Right atrium auricular region (tissue), 2 donors: ENCODE results near the gene TENM3. TPM values are rescaled to one million over a fixed set of nuclear protein-coding genes. Genes with fewer than 3 reads are reported as not detected.

Experiments
- DNase-seq: peaks from one replicate; pipeline ENCODE4 v3.0.0-alpha.2; 2019; ENCODE audit warnings: low spot score
- H3K27ac ChIP-seq, 2 donors: fragments of 200-600 bp; sonication (generic); 1 replicate in 1 of 2; 2 replicates in 1 of 2; pipeline ENCODE4 v1.5.1; 2016 to 2019
- H3K27me3 ChIP-seq, 2 donors: fragments of 200-600 bp; sonication (generic); one replicate each; pipeline versions ENCODE4 v1.5.1 to v1.6.0; 2017 to 2019
- H3K36me3 ChIP-seq: fragments of 200-600 bp; sonication (generic); one replicate; pipeline ENCODE4 v1.5.1; 2016
- H3K4me1 ChIP-seq, 2 donors: fragments of 200-600 bp; sonication (generic); one replicate each; pipeline versions ENCODE4 v1.5.1 to v1.6.0; 2017 to 2019
- H3K4me3 ChIP-seq, 2 donors: fragments of 200-600 bp; sonication (generic); 1 replicate in 1 of 2; 2 replicates in 1 of 2; pipeline ENCODE4 v1.5.1; 2017 to 2019; ENCODE audit warnings: mild to moderate bottlenecking in 1 of 2, moderate library complexity in 1 of 2
- H3K9me3 ChIP-seq, 2 donors: fragments of 200-600 bp; sonication (generic); one replicate each; pipeline ENCODE4 v1.5.1; 2019
- CTCF ChIP-seq, 2 donors: fragments of 200-600 bp; sonication (generic); IDR thresholded peaks; one replicate each; pipeline ENCODE4 v1.5.1; 2019; ENCODE audit warnings: antibody characterized with exemption in 2 of 2
- total RNA-seq, 2 donors: library from RNA; depleted of rRNA; stranded (reverse); fragments of >200 nt; gene quantifications; one replicate each; pipeline ENCODE4 v1.1.0, GENCODE V29; 2016

Gene TENM3
- total RNA-seq, 2 donors from 2014 or later: 10.7 to 15.9 TPM

GRCh38 chr4:182521011-182521410 lies 277.8 kb downstream of the TENM3 start:
- H3K4me3 ChIP-seq: no peak overlapping the region
- no peaks in the 10 kb centered on the region for H3K27me3 ChIP-seq
- no peak for TF ChIP-seq CTCF (IDR thresholded peaks at IDR 0.05)
- no peak overlapping the region for H3K27ac ChIP-seq
- no peaks in the 10 kb centered on the region for H3K36me3 ChIP-seq
- no peak for DNase-seq
- no peaks in the 10 kb centered on the region for H3K9me3 ChIP-seq
- H3K4me1 ChIP-seq: no peaks in the 10 kb centered on the region

- Histone ChIP-seq H3K4me3 (no peak overlapping the region), H3K36me3 (no peaks in the 10 kb centered on the region), H3K4me1 (no peaks in the 10 kb centered on the region), H3K27me3 (no peaks in the 10 kb centered on the region), H3K9me3 (no peaks in the 10 kb centered on the region), H3K27ac (no peak overlapping the region)
- TF ChIP-seq CTCF (IDR thresholded peaks at IDR 0.05): no peak
- DNase-seq: no peak
Observed at GRCh38 chr4:182528819-182529218, 285.6 kb downstream of the TENM3 start.

GRCh38 chr4:182530451-182530850 lies 287.2 kb downstream of the TENM3 start:
- H3K36me3 ChIP-seq: no peaks in the 10 kb centered on the region
- DNase-seq: no peak
- no peaks in the 10 kb centered on the region for H3K4me1 ChIP-seq
- no peaks in the 10 kb centered on the region for H3K27me3 ChIP-seq
- H3K4me3 ChIP-seq: no peak overlapping the region
- H3K27ac ChIP-seq: no peak overlapping the region
- no peak for TF ChIP-seq CTCF (IDR thresholded peaks at IDR 0.05)
- H3K9me3 ChIP-seq: no peaks in the 10 kb centered on the region

- H3K4me3 ChIP-seq: no peak overlapping the region
- TF ChIP-seq CTCF (IDR thresholded peaks at IDR 0.05): no peak
Observed at GRCh38 chr4:182531555-182532162, 288.5 kb downstream of the TENM3 start.

GRCh38 chr4:182532441-182532840 lies 289.2 kb downstream of the TENM3 start:
- no peaks in the 10 kb centered on the region for H3K9me3 ChIP-seq
- H3K4me3 ChIP-seq: no peak overlapping the region
- TF ChIP-seq CTCF (IDR thresholded peaks at IDR 0.05): no peak
- no peak for DNase-seq
- no peaks in the 10 kb centered on the region for H3K4me1 ChIP-seq
- no peaks in the 10 kb centered on the region for H3K36me3 ChIP-seq
- H3K27ac ChIP-seq: no peak overlapping the region
- H3K27me3 ChIP-seq: no peaks in the 10 kb centered on the region

More at GRCh38 chr4:182531555-182532162, 288.5 kb downstream of the TENM3 start:
- no peaks in the 10 kb centered on the region for H3K27me3 ChIP-seq
- H3K9me3 ChIP-seq: no peaks in the 10 kb centered on the region
- no peak overlapping the region for H3K27ac ChIP-seq
- no peak for DNase-seq
- H3K4me1 ChIP-seq: no peaks in the 10 kb centered on the region
- H3K36me3 ChIP-seq: no peaks in the 10 kb centered on the region

GRCh38 chr4:182533964-182534363 lies 290.8 kb downstream of the TENM3 start:
- H3K27ac ChIP-seq: no peak overlapping the region
- TF ChIP-seq CTCF (IDR thresholded peaks at IDR 0.05): no peak
- H3K36me3 ChIP-seq: no peaks in the 10 kb centered on the region
- H3K4me3 ChIP-seq: no peak overlapping the region
- no peak for DNase-seq
- H3K27me3 ChIP-seq: no peaks in the 10 kb centered on the region
- H3K4me1 ChIP-seq: no peaks in the 10 kb centered on the region
- no peaks in the 10 kb centered on the region for H3K9me3 ChIP-seq
